ENCODE data around the gene CRISP3.
"Not testable (repeated sequence)": the region's sequence is repeated elsewhere in the genome, so short reads cannot be mapped to it uniquely, and the experiment has no call there.

Gene CRISP3

GRCh38 chr6:49744259-49744658, at the start of gene CRISP3:
Gene CRISP3, minus strand, starts transcription at chr6:49744388. Its CDS starts 21 bp downstream, at chr6:49744367.
- no peak for DNase-seq

- no peak for DNase-seq
These were observed 46.2 kb upstream of the CRISP3 start for GRCh38 chr6:49790341-49790740.

- no peak for DNase-seq
These were observed 43.0 kb upstream of the CRISP3 start, which contains the start of gene PGK2 for GRCh38 chr6:49787176-49787575. Gene PGK2, minus strand, starts transcription at chr6:49787285. Its CDS starts 98 bp downstream, at chr6:49787187.

- DNase-seq = no peak
These were observed 40.1 kb upstream of the CRISP3 start for GRCh38 chr6:49784272-49784671.

GRCh38 chr6:49782725-49783124, 38.5 kb upstream of the CRISP3 start:
- DNase-seq = no peak

GRCh38 chr6:49782293-49782692, 38.1 kb upstream of the CRISP3 start:
- DNase-seq = no peak

- DNase-seq = no peak
These were observed 32.3 kb upstream of the CRISP3 start for GRCh38 chr6:49776444-49776843.

GRCh38 chr6:49775043-49775442, 30.9 kb upstream of the CRISP3 start:
- no peak for DNase-seq

GRCh38 chr6:49772285-49772684, 28.1 kb upstream of the CRISP3 start:
- no peak for DNase-seq

- DNase-seq = no peak
These were observed 22.6 kb upstream of the CRISP3 start for GRCh38 chr6:49766762-49767161.

- no peak for DNase-seq
These were observed 20.5 kb upstream of the CRISP3 start for GRCh38 chr6:49764571-49765236.

- no peak for DNase-seq
These were observed 759 bp downstream of the CRISP3 start for GRCh38 chr6:49743429-49743828.

- DNase-seq = no peak
These were observed 4.8 kb downstream of the CRISP3 start for GRCh38 chr6:49739423-49739822.

GRCh38 chr6:49736017-49736508, 8.1 kb downstream of the CRISP3 start:
- no peak for DNase-seq

GRCh38 chr6:49733680-49734079, 10.5 kb downstream of the CRISP3 start:
- DNase-seq = no peak

GRCh38 chr6:49732781-49733180, 11.4 kb downstream of the CRISP3 start:
- no peak for DNase-seq

GRCh38 chr6:49730251-49730650, 13.9 kb downstream of the CRISP3 start:
- no peak for DNase-seq

- not testable (repeated sequence) for DNase-seq
These were observed 20.3 kb downstream of the CRISP3 start for GRCh38 chr6:49723917-49724316.

GRCh38 chr6:49721297-49721696, 22.9 kb downstream of the CRISP3 start:
- no peak for DNase-seq

GRCh38 chr6:49720372-49720771, 23.8 kb downstream of the CRISP3 start:
- no peak for DNase-seq

- no peak for DNase-seq
These were observed 30.8 kb downstream of the CRISP3 start, which contains the start of gene CRISP2 for GRCh38 chr6:49713346-49713745. Gene CRISP2, minus strand, starts transcription at chr6:49713543. Its CDS starts 4,347 bp downstream, at chr6:49709196.

GRCh38 chr6:49698478-49698877, 45.7 kb downstream of the CRISP3 start:
- no peak for DNase-seq

- DNase-seq = no peak
These were observed 50.7 kb downstream of the CRISP3 start for GRCh38 chr6:49693512-49693911.

GRCh38 chr6:49692534-49692933, 51.7 kb downstream of the CRISP3 start:
- no peak for DNase-seq
